Measurements from ENCODE around the gene TLR1.
"Not testable (repeated sequence)": the region's sequence is repeated elsewhere in the genome, so short reads cannot be mapped to it uniquely, and the experiment has no call there.

The TLR1 gene

DNA sequence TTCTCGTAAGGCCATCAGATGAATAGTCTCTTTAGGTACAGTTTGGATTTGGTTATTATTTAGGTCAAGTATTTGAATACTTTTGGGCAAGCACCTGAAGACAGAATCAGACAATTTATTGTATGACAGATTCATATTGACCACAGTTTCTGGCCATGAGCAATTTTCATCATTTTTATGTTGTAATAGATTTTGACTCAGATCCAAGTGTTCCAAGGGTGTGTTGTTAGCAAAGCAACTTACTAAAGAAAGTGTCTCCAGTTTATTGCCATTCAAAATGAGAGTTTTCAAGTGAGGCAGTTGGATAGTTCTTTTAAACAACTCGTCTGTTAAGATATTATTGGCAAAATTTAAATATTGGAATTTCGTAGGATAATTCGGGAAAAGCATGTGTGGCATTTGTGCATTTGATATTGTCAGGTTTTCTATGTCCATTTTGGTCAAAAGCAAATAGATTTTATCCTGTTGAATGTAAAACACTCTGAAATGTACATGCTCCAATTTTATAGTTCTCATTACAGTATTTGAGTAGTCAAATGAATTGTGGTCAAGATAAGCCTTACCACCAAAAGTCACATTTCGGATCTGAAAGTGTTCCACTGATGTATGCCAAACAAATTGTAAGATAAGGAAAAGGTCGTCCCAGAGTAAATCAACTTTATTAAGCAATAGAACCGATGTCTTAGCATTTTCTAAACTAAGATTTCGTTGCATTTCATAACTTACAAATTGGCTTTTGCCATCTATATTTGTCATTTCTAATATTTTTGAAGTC lies 30.2 kb downstream of the TLR1 start:
- DNase-seq, result no peak

DNA sequence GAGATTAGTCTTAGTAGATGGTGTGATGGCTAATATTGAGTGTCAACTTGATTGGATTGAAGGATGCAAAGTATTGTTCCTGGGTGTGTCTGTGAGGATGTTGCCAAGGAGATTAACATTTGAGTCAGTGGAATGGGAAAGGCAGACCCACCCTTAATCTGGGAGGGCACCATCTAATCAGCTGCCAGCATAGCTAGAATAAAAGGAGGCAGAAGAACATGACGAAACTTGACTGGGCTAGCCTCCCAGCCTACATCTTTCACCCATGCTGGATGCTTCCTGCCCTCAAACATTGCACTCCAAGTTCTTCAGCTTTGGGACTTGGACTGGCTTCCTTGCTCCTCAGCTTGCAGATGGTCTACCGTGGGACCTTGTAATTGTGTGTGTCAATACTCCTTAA lies 34.3 kb downstream of the TLR1 start:
- DNase-seq, result not testable (repeated sequence)

DNA sequence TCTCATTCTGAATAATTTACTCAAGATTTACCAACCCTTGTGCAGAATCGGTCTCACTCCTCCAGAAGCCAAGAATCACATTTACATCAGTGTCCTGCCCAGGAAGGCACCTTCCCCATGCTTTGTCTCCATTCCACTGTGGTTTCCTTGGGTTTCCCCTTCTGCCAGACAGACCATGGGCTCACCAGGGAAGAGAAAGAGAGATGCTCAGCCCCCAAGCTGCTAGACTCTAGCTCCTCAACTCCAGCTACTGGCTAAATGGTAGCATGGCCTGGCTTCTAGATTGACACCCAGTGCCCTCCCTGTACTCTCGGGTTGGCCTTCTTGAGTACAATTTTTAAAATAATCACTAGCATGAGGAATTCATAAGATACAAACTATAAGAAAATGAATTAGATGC lies 34.7 kb downstream of the TLR1 start:
- no peak for DNase-seq

DNA sequence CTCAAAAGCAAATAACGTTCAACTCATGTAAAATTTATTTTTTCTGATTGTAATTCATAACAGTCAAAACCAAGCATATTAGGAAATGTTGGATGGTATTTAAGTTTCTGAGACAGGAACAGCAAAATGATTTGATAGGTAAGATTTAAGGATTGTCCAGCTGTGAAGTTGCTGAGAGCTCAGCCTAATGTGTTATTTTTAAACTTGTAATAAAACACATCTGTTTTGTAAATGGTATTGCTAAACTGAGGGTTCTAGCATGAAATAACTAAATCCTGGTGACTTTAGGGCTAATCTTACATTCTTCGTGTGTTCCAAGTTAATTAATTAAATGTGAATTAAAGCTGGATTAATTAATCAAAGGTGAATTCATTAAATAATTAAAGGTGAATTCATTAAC lies 35.1 kb downstream of the TLR1 start:
- no peak for DNase-seq

DNA sequence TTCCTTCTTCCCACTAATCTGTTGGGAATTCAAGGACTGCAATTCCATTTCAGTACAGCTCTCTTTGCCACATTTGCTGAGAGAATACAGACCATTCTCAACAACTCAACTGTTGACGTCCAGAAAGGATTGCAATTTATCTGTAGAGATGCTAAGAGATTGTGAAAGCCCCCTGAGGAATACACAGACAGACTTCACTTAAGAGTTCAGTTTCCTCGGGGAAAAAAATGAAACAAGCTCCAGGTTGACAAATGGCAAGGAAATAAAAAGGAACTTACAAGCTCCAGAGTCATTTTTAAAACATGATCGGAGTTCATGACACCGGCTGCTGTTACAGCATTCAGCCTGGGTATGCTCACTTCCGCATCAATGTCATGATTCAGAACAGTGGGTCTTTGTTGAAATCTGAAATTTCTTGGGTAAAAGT lies 35.6 kb downstream of the TLR1 start:
- no peak for DNase-seq

DNA sequence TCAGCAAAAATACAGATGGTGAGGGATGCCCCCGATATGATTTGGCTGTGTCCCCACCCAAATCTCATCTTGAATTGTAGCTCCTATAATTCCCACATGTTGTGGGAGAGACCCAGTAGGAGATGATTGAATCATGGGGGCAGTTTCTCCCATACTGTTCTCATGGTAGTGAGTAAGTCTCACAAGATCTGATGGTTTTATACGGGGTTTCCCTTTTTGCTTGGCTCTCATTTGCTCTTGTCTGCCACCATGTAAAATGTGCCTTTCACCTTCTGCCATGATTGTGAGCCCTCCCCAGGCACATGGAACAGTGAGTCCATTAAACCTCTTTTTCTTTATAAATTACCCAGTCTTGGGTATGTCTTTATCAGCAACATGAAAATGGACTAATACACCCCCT lies 37.7 kb downstream of the TLR1 start:
- DNase-seq, result not testable (repeated sequence)

DNA sequence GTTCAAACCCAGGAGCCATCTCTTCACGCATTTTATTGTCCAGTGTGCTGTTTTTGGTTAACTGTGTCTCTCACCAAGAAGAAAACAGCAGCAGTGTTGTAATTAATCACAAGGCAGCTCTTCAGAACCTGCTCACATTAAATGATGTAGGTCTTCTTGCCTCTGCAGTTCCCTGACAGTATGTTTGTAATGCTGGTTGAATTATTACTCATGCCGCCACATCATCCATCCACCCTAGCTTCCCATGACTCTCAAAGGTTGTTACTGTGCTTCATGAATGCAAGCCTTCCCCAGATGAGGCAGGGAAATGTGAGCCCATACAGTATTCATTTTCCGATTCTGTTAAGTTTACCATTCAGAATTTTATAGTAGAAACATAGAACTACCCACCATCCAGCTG lies 39.2 kb downstream of the TLR1 start:
- DNase-seq, result no peak

DNA sequence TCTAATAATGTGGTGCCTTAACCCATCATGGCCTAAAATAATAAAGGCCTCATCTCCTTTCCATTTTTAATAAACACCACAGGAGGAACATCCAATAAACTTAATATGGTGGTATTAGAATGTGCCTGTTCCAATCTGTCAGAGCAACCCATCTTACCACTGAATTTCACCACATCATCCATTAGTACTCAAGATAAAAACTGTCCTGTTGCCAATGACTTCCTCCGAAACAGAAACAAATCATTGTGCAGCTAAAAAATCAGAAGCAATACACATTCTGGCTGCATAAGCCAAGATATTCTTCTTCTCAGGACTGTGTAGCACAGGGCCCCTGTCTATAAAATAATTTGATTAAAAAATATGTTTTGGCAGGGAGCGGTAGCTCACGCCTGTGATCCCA lies 40.3 kb downstream of the TLR1 start:
- DNase-seq, result no peak

DNA sequence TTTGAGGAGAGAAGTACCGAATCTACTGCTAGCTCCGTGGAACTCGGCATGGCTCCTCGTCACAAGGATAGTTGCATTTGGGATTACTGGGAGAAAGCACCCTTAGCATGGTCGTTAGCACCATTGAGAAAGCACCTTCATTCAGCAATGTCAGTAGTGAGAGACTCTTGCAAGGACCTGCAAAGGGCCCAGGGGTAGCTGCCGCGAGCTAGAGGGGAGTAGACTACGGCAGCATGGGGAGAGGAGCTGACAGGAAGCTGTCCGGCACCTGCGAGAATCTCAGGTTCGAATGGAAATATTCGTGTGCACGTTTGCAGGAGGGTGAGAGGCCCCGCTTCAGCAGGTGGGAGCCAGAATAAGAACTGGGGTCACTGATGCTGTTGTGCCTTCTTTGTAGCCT lies 42.0 kb downstream of the TLR1 start:
- no peak for DNase-seq

DNA sequence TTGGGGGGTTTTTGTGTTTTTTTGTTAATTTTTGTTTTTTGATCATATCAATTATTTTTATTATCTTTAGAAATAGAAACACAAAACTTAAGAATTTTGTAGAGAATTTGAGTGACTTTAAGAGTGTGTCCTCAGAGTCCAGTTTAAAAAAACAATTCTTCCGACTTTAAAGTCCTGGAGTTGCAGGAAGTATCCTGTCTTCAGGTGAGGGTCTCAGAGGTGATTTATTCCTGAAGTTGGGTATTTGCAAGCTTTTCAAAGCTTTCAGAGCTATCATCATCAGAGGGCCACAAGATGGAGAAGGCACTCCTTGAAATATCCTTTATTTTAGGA lies 44.8 kb downstream of the TLR1 start:
- DNase-seq, result no peak

DNA sequence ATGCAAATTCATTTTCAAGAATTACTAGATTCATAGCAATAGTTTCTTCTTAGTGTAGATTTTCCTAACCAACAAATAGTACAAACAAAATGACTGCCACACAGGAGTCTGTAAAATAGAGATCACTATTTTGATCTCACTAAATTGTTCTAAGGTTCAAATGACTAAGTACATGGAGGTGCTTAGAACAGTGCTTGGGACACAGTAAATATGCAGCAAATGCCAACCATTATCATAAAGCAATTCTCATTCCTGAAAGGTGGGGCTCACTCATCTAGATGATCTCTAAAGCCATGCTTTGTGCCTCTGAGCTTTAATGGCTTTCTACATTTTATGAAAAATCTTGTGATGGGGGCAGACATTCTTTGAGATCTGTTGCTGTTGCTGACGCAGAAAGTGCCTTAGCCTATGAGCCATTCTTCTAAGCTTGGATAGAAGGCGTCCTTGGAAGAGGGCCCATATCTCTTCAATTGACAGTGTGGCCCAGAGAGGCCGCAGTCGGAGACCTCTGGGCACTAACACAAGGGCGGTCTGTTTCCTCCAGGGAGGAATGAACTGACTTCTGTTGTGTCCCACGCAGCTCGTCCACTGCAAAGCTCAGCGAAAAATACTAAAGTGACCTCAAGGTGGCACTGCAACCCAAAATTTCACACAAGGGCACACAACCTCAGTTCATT lies 45.3 kb downstream of the TLR1 start:
- peak in 3 of 4 experiments; percentile 10 to 25 (median 15) for DNase-seq

DNA sequence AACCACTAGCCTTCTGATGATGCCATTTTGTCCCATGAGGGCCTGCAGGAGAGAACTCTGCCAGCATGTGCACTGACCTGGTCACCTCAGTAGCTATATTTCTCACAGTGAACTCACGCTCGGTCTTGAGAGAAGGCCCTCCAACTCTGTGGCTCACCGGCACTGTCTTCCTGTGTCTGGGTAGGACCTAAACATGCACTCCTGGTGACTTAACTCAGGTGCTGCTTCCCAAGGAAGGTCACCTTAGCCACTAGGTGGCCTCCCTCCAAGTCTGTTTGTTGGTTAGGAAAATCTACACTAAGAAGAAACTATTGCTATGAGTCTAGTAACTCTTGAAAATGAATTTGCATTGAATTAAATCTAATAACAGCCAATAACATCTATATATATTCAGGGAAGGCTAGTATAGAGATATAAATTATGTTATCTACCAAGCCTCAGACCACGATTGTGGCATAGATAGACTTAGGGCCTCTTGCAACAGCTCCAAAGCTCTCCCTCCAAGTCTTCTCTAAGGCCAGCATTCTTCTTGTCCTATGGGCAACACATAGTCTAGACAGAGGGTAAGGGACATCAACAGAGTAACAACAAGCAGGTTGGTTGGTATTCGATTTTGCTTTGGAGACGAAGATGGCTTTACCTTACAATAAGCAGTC lies 46.5 kb downstream of the TLR1 start:
- DNase-seq, result no peak

DNA sequence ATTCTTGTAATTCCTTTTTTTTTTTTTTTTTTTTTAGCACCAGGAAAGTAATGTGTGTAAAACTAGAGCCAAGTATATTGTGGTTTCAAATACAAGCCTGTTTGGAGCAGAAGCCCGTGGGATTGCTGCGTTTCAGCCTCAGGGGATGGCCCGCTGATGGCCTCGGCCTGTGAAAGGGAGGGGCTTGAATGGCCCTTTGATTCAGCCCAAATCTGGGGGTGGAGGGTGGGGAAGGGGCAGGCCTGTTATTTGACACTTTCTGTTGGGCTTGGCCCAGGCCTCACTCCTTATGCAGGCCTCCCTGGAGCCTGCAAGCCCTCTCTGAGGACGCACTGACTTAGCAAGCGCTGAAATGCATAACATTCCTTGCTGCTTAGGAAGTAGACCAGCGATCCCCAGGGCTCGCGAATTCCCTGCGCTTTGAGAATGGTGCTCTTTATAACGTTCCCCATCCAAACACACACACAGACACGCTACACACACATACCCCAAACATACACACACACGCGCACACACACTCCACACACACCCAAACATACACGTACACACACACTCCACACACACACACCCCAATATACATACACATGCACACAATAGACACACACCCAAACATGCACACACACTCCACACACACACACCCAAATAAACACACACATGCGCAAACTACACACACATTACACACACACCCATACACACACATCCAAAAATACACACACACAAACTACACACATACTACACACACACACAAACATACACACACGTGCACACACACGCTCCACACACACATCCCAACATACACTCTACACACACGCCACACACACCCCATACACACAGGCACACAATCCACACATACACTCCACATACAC lies 51.4 kb downstream of the TLR1 start:
- no peak for DNase-seq

DNA sequence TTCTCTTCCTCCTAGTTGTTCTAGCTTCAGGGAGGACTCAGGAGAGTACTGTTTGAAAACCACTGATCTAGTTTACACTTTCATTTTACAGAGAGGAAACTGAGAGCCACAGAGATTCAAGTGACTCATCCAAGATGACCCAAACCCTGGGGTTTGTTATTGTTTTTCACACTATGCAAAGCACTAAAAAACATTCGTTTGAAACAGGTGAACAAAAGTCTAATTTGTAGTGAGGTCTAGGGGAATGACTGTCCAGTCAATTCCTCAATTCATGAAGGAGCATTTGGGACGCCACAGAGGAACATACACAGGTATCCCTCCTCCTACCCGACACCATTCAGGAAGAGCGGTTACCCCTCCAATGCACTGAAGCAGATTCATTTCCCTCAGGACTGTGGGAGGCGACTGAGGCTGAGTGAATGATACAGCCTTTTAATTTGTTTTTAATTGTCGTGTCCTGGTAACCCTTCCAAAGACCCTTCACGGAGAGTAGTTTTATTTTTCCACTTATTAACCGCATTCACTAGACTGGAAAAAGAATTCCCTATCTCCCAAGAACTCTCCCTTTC lies 52.1 kb downstream of the TLR1 start:
- DNase-seq, result no peak

DNA sequence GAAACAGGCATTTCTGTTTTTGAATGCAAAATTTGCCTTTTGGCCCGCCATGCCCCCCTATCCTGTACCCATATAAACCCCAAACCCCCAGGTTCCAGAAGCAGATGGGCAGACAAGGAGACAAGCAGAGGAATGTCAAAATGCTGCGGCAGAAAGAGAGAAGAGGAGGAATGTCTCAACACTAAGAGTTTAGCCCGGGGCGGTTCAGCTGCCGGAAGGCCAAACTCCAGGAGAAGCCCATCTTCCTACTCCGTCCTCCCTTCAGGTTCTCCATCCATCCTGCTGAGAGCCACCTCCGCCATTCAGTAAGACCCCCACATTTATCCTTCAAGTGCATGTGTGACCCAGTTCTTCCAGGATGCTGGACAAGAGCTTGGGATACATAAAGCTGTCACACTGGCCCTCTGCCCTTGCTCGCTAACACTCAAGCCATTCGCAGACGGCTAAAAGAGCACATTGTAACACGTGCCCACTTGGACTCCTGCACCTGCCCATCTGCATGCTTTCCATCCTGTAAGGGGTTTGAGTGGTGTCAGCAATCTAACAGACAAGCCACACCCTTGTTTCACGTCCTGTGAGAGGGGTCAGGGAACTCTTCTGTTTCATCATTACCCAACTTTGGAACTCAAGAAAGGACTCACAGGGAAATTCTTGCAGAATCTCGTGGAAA lies 53.1 kb downstream of the TLR1 start:
- no peak for DNase-seq

DNA sequence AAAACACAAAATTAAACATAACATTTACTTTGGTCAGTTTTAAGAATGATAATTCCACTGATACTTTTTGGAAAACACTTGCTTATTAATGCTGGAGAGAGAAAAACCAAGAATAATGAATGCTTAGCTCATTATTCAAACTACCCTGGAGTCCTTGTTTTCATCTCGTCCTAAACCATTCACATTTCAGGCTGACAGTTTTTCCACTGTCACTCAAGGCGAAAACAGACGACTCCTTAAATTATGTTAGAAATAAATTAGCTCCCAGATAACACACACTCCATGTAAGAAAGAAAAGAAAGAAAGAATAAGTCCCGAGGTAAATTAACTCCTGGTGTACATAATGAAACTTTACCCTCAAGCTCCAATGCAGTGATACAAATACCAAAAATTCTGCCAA lies 55.3 kb downstream of the TLR1 start:
- no peak for DNase-seq

DNA sequence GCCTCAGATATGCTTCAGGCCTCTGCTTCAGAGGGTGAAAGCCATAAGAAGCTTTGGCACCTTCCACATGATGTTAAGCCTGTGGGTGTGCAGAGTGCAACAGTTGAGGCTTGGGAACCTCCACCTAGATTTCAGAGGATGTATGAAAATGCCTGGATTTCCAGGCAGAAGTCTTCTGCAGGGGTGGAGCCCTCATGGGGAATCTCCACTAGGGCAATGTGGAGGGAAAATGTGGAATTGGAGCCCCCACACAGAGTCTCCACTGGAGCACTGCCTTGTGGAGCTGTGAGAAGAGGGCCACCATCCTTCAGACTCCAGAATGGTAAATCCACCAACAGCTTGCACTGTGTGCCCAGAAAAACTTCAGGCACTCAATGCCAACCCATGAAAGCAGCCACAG lies 57.0 kb downstream of the TLR1 start:
- no peak for DNase-seq

Measured in activated naive CD4-positive, alpha-beta T cell (primary cell).